Activated T-helper 2 cell treated with anti-CD3 and anti-CD28 coated beads, Interferon-gamma antibody, Interleukin-2, Interleukin-4, amounts not matched to agents 10 μg/mL and 5 μg/mL and 100 μg/mL, durations not matched to agents 14 hours and 24 hours and 36 hours (primary cell): Measurements from ENCODE around the gene EIF4EBP2. TPM values are rescaled to one million over a fixed set of nuclear protein-coding genes. Genes with fewer than 3 reads are reported as not detected.
A peak's percentile ranks its signal among the peaks of the same experiment; 100 is the strongest.

ENCODE experiments used
- DNase-seq: peaks from one replicate; pipeline ENCODE4 v3.0.0; 2021; ENCODE audit warnings: low spot score
- H3K27ac Mint-ChIP-seq: one replicate; pipeline ENCODE4 v1.8.0; 2021; ENCODE audit warnings: mixed read lengths
- H3K27me3 Mint-ChIP-seq: one replicate; pipeline ENCODE4 v1.8.0; 2021; ENCODE audit warnings: low read depth, mixed read lengths
- H3K36me3 Mint-ChIP-seq: one replicate; pipeline ENCODE4 v1.8.0; 2021; ENCODE audit warnings: low read depth, mixed read lengths
- H3K4me1 Mint-ChIP-seq: one replicate; pipeline ENCODE4 v1.8.0; 2021; ENCODE audit warnings: low read depth, mixed read lengths
- H3K4me3 Mint-ChIP-seq: one replicate; pipeline ENCODE4 v1.8.0; 2021; ENCODE audit warnings: low read depth, mild to moderate bottlenecking, moderate library complexity, mixed read lengths
- H3K9me3 Mint-ChIP-seq: one replicate; pipeline ENCODE4 v1.8.0; 2021; ENCODE audit warnings: mixed read lengths
- intact Hi-C: fragments of 100-400 bp; cut with micrococcal nuclease; formaldehyde crosslinking; loops from one replicate; pipeline ENCODE4 v1.15.1; 2023
- total RNA-seq: library from RNA; stranded (reverse); gene quantifications from 2 replicates; pipeline ENCODE4 v1.2.3, GENCODE V29; 2022

EIF4EBP2 gene
- total RNA-seq, 1 donor from 2014 or later = 39.5 TPM

DNA sequence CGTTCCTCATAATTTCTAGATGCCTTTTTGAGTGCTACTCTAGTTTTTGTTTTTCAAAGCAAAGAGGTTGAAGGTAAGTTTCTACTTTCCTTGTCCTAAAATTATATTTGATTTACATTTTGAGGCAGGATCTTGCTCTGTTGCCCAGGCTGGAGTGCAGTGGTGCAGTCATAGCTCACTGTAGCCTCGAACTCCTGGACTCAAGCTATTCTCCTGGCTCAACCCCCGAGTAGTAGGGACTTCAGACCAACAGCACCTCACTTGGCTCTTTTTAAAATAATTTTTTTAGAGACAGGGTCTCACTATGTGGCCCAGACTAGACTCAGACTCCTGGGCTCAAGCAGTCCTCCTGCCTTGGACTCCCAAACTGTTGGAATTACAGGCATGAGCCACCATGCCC, 14.8 kb downstream of the EIF4EBP2 start:
- no peak for DNase-seq
- Mint-ChIP-seq H3K4me3 (no peak overlapping the region), H3K36me3 (peaks cover 50% of the 10 kb centered on the region), H3K27me3 (no peaks in the 10 kb centered on the region), H3K27ac (no peak overlapping the region), H3K9me3 (no peaks in the 10 kb centered on the region), H3K4me1 (peaks cover 28% of the 10 kb centered on the region)
- intact Hi-C loops = no loop called here

DNA sequence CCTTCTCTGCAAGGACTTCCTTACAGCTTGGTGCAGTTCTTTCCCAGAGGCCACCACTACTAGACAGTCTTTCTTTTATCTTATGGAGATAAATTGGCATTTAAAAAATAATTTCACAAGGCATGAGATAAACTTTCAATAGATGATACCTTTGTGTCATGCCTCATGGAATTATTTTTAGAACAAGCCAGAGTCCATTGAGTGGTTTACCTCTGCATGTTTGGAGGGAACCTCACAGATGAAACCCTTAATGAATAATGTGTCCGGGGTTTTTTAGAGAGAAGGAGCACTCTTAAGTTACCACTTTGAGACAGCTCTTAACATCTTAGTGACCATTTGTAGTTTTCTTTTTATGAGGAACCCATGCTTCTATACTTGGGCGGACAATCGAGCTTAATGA, 20.4 kb downstream of the EIF4EBP2 start:
- no peaks in the 10 kb centered on the region for H3K27me3 Mint-ChIP-seq
- H3K27ac Mint-ChIP-seq = no peak overlapping the region
- intact Hi-C loops = no loop called here
- no peaks in the 10 kb centered on the region for H3K4me1 Mint-ChIP-seq
- H3K4me3 Mint-ChIP-seq = no peak overlapping the region
- no peak for DNase-seq
- no peaks in the 10 kb centered on the region for H3K9me3 Mint-ChIP-seq
- H3K36me3 Mint-ChIP-seq = peaks cover 68% of the 10 kb centered on the region

DNA sequence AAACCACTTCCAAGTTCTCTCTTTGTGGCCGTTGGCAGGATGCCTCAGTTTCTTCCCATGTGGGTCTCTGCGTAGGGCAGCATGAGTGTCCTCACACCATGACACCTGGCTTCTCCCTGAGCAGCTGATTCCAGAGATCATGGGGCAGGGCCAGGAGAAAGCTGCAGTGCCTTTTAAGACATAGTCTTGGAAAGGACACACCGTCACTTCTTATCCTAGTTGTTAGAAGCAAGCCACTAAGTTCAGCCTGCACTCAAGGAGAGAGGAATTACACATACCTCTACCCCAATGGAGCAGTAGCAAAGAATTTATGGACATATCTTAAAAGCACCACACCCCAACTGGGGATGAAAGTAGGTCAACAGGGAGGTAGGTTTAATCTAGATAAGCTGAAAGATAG, 21.2 kb downstream of the EIF4EBP2 start:
- intact Hi-C loops = no loop called here
- peaks cover 64% of the 10 kb centered on the region for H3K36me3 Mint-ChIP-seq
- H3K27ac Mint-ChIP-seq = no peak overlapping the region
- H3K4me1 Mint-ChIP-seq = no peaks in the 10 kb centered on the region
- H3K27me3 Mint-ChIP-seq = no peaks in the 10 kb centered on the region
- no peaks in the 10 kb centered on the region for H3K9me3 Mint-ChIP-seq
- no peak overlapping the region for H3K4me3 Mint-ChIP-seq
- no peak for DNase-seq

DNA sequence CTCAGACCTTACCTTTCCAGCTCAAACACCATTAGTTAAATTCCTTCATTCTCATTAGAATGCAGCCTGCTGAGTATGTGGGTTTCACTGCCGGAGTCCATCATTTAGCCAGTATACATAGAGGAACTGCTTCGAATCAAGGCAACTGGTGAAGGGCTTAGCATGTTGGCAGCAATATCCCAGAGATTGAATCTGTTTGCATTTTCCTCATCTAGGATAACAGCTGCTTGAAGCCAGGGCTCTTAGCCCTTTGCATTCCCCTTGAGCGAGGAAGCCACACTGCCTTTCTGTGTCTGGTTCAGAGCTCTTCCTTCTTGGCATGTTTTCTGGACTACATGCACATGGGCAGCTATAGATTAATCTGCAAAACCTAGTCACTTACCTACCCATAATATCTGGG, 22.9 kb downstream of the EIF4EBP2 start:
- Mint-ChIP-seq H3K27me3 (no peaks in the 10 kb centered on the region), H3K27ac (no peak overlapping the region), H3K36me3 (peaks cover 57% of the 10 kb centered on the region), H3K4me1 (no peaks in the 10 kb centered on the region), H3K9me3 (no peaks in the 10 kb centered on the region), H3K4me3 (no peak overlapping the region)
- no peak for DNase-seq
- intact Hi-C loops = no loop called here

DNA sequence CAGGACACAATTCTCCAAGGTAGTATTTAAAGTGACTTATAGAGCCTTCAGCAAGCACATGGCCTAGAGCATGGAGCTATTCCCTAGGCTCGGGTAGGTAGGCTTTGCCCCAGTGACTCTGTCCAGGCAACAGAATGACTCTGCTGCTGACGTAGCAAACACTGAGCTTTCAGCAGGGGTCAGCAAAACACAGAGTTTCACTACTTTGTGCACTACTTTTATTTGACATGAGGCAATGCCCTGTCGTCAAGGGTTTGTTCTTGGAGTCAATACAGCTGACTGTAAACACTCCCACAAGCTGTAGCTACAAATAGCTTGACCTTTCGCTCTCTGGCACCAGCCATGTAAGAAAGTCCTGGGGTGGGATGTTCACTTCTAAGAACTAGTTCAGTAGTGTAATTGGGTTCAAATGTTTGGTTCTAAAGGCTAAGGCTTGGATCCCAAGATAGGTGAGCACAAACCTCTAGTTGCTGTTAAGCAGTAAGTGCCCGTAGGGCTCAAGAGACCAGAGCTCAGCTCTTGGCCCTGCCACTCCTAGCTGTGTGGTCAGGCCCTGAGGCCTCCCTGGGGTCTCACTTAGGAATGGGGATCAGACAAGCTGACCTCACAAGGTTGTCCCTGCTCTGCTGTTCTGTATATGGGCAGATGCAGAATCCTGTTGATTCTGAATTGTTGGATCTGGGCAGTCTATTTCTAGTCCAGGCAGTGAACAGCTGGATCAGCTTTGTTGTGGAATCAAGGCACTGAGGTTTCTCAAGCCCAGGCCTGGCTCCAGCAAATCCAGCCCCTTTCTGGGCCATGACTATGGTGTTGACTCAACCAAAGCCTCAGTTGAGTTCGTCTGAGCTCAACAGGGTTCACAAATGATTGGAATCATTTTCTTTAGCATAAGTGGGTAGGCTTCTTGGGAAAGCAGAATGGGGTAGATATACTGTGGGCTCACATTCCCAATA, 26.8 kb downstream of the EIF4EBP2 start:
- H3K4me1 Mint-ChIP-seq = peaks cover 10% of the 10 kb centered on the region
- intact Hi-C loops = no loop called here

DNA sequence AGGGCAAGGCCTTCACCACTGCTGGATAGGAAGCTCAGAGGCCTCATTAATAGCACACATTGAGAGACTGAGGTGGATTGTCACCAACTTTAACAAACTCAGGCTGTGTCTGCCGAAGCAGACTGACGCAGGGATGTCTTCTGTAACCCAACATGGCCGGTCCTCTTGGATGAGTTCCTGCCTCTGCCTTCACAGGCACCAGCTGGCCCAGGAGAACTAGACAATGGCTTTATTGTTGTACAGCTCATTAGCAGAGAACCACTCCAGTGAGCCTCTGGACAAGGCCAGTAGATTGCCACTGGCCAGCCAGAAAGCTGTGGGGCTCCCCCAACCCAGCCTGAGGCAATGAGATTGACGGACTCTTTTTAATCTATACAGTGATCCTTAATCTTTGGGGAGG, 28.2 kb downstream of the EIF4EBP2 start:
- peaks cover 10% of the 10 kb centered on the region for H3K4me1 Mint-ChIP-seq
- peaks cover 17% of the 10 kb centered on the region for H3K36me3 Mint-ChIP-seq
- H3K4me3 Mint-ChIP-seq = no peak overlapping the region
- H3K27ac Mint-ChIP-seq = no peak overlapping the region
- intact Hi-C loops = no loop called here
- no peaks in the 10 kb centered on the region for H3K9me3 Mint-ChIP-seq
- H3K27me3 Mint-ChIP-seq = no peaks in the 10 kb centered on the region
- no peak for DNase-seq

More for the DNA sequence above, 26.8 kb downstream of the EIF4EBP2 start:
- no peak for DNase-seq
- H3K4me3 Mint-ChIP-seq = no peak overlapping the region
- no peaks in the 10 kb centered on the region for H3K9me3 Mint-ChIP-seq
- peaks cover 23% of the 10 kb centered on the region for H3K36me3 Mint-ChIP-seq
- no peaks in the 10 kb centered on the region for H3K27me3 Mint-ChIP-seq
- no peak overlapping the region for H3K27ac Mint-ChIP-seq

DNA sequence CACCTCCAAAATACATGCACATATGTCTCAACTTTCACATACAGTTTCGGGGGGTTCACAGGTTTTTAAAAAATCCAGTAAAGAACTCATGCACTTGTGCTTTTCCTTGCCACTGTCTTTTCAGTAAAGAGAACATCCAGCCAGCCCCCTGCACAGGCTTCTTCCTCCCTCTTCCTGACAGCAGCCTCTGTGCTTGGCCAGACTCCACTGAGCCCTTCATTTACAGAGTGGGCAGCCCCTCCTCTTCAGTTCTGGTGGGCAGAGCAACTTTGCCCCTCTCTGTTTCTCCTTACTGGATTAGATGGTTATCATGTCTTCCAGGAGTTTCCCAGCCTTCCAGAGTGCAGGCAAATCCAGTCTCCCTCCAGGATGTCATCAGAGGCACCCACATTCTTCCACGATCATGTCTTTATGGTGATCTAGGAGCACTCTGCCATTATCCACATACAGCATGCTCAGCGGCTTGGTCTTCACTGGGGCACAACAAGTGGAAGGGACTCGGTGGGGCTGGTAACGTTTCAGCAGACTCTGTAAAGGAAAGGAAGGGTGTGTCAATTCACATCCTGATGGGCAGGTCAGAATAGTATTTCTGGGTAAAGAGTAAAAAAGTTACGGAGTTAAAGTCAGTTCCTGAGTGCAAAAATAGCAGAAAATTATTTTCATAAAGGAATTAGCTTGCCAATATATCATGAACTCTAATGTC, 28.8 kb downstream of the EIF4EBP2 start:
- Mint-ChIP-seq H3K27me3 (peaks cover 4% of the 10 kb centered on the region), H3K4me3 (peak overlapping the region; percentile 35), H3K36me3 (peaks cover 16% of the 10 kb centered on the region), H3K9me3 (no peaks in the 10 kb centered on the region), H3K4me1 (peaks cover 10% of the 10 kb centered on the region), H3K27ac (no peak overlapping the region)
- DNase-seq = no peak
- intact Hi-C loops = no loop called here

DNA sequence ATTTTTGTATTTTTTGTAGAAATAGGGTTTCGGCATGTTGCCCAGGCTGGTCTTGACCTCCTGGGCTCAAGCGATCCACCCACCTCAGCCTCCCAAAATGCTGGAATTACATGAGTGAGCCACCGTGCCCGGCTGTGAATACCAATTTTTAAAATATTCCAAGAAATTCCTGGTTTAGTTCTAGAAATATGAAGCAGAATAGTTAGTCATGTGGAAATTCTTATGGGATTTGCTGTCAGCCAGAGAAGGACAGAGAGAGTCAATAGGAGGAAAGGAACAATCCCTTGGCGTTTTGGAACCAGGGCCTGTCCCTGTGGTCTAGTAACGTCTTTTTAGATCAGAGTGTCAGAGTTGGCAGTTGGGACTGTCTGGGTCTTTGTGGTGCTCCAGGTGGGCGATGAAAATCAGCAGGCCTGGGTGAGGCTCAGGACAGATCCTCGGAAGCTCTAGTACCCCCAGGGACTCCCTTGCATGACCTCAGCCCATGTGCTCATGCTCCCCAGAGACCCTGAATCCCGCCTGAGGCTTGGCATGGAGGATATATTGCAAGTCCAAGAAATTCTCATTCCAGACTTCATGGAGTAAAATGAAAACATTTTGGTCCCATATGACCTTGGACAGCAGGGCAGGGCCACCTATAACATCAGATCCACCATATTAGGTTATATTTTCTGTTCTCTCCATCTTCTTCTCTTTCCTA, 29.8 kb downstream of the EIF4EBP2 start:
- intact Hi-C loops = no loop called here
- H3K4me1 Mint-ChIP-seq = peaks cover 10% of the 10 kb centered on the region
- no peaks in the 10 kb centered on the region for H3K9me3 Mint-ChIP-seq
- H3K27ac Mint-ChIP-seq = no peak overlapping the region
- H3K27me3 Mint-ChIP-seq = peaks cover 13% of the 10 kb centered on the region
- H3K36me3 Mint-ChIP-seq = peaks cover 10% of the 10 kb centered on the region
- no peak overlapping the region for H3K4me3 Mint-ChIP-seq
- DNase-seq = no peak

DNA sequence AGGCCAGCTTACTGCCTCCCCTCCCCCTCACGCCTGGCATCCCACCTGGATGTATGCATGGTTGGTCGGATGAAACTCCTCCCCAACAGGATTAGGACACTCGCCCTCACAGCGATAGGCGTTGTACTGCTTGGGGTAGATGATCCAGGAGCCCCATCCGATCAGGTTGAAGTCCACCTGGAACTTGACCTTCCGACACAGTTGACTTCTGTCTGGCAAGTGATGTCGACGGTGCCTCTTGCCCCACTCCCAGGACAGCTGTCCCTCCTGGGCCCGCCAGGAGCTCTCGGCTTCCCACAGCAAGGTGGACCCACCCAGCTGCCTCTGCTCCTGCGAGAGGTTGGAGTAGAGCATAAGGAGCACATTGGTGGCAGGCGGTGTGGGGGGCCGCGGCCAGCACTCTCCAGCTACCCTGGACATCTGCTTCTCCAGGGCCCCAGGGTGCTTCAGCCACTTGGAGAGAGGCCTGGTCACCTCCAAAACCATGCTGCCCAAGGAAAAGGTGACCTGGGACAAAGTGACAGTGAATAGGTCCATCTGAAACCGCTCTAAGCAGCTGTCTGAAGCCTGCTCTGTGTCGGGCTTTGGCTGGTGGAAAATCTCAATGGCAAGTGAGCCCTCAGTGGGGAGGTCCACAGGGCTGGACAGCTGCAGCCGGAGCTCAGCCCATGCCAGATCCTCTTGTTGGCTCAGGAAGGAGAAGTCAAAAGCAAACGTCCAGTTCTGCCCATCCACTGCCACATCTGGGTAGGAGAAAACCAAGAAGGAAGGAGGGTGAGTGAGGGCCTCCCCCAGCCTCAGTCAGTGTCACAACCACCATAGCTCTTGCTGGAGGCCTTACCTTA, 31.5 kb downstream of the EIF4EBP2 start:
- Mint-ChIP-seq H3K27me3 (peaks cover 28% of the 10 kb centered on the region), H3K27ac (no peak overlapping the region), H3K4me1 (peaks cover 10% of the 10 kb centered on the region), H3K36me3 (peaks cover 4% of the 10 kb centered on the region), H3K4me3 (no peak overlapping the region), H3K9me3 (no peaks in the 10 kb centered on the region)
- intact Hi-C loops = no loop called here
- DNase-seq = no peak

DNA sequence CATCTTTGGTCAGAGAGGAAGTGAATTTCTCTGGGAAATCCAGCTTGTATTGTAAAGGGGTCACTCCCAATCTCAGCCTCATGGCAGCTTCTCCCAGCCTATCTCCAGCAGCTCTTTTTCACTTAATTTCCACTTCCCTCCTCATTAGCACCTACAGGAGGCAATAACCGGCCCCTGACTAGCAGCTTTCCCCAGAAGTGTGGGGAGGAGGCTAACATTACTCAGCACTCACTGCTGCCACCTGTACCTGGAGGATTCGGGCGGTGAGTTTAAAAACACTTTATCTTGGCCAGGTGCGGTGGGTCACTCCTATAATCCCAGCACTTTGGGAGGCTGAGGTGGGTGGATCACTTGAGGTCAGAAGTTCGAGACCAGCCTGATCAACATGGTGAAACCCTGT, 33.8 kb downstream of the EIF4EBP2 start:
- H3K36me3 Mint-ChIP-seq = no peaks in the 10 kb centered on the region
- H3K27ac Mint-ChIP-seq = no peak overlapping the region
- no peak for DNase-seq
- peaks cover 45% of the 10 kb centered on the region for H3K27me3 Mint-ChIP-seq
- H3K4me1 Mint-ChIP-seq = peaks cover 7% of the 10 kb centered on the region
- no peak overlapping the region for H3K4me3 Mint-ChIP-seq
- intact Hi-C loops = no loop called here
- H3K9me3 Mint-ChIP-seq = no peaks in the 10 kb centered on the region

DNA sequence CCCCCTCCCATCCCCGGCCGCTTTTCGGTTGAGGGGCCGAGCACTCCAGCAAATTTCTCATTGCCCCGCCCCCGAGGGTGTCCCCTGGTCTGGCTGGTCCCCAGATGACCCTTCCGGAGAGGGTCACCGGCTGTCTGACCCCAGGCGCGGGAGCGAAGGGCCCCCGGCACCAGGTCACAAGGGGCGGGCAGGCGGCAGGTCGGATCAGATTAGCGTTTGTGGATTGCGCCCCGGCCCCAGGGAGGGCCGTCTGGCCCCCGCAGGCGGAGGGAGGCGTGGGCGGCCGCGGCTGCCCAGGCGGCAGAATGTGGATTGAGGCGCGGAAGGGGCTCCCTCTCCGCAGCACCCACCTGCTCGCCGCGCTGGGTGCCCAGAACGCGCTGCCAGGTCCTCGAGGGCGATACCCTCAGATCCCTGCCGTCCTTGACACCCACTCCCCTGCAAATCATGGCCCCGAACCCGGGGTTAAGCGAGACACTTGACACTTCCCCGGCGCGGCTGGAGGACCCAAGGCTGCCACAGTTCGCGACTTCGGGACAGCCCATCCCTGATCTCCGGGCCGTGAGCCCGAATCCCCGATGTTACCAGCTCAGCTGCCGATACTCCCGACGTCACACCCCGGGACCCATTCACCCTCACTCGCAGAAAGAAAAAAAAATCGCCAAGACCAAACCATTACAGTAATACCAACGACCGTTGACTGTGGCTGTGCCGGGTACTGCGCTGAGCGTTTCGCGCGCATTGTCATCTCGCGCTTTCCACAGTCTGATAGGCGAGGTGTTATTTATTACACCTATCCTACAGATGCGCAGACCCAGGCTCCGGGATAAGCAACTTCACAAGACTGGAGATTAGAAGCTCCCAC, 36.6 kb downstream of the EIF4EBP2 start:
- intact Hi-C loops = no loop called here
- Mint-ChIP-seq H3K4me1 (peaks cover 4% of the 10 kb centered on the region), H3K4me3 (peak overlapping the region; percentile 66), H3K9me3 (no peaks in the 10 kb centered on the region), H3K27ac (no peak overlapping the region), H3K27me3 (peaks cover 57% of the 10 kb centered on the region), H3K36me3 (no peaks in the 10 kb centered on the region)
- no peak for DNase-seq
